ENCODE data around the gene TRPV4.

Gene TRPV4

DNA sequence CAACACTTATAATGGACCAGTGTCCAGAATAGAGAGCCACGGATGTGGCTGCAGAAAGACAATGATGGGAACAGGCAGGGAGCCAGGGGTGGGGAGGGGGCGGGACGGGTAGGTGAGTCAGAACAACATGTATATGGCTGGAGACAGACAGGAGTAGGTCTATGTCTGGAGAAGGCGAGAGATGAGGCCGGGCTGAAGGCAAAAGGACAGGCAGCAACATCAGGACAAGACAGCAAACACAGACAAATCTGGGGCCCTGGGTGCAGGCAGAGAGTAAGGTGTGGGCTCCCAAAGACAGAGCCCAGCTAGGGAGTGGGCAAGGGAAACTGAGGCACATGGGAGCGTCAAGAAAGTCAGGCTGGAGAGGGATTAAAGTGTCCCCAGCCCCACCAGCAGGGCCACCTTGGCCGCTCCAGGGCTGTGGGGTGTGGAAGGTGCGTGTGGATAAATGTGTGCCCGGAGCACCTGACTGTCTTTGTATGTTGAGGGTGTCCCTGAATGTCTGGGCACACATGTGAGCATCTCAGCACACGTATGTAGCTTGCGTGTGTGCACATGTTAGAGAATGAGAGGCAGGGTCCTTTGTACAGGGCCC, 75.4 kb downstream of the TRPV4 start:
- no peak for TF ChIP-seq CTCF (IDR thresholded peaks at IDR 0.05; ENCODE audit: insufficient read depth, low read length, poor library complexity, severe bottlenecking)
- DNase-seq (ENCODE audit: extremely low read depth, insufficient read length) = no peak
- Histone ChIP-seq H3K4me3 (replicated peaks; ENCODE audit: low read depth, low read length) (no peak overlapping the region), H3K27me3 (replicated peaks; ENCODE audit: control insufficient read depth, insufficient read depth, low read length) (peaks cover 2% of the 10 kb centered on the region), H3K36me3 (ENCODE audit: control insufficient read depth, insufficient read depth, low read length) (no peaks in the 10 kb centered on the region)

DNA sequence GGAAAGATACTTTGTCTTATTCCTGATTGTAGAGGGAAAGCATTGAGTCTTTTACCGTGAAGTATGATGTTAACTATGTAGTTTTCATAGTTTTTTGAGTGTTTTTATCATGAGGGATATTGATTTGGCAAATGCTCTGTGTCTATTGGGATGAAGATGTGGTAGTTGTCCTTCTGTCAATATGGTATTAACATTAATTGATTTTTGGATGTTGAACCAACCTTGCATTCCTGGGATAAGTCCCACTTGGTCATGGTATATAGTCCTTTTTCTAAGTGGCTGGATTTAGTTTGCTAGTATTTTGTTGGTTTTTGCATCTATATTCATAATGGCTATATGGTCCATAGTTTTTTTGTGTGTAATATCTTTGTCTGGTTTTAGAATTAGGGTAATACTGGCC, 76.7 kb downstream of the TRPV4 start:
- Histone ChIP-seq H3K27me3 (replicated peaks; ENCODE audit: control insufficient read depth, insufficient read depth, low read length) (peaks cover 2% of the 10 kb centered on the region), H3K4me3 (replicated peaks; ENCODE audit: low read depth, low read length) (no peak overlapping the region), H3K36me3 (ENCODE audit: control insufficient read depth, insufficient read depth, low read length) (no peaks in the 10 kb centered on the region)
- TF ChIP-seq CTCF (IDR thresholded peaks at IDR 0.05; ENCODE audit: insufficient read depth, low read length, poor library complexity, severe bottlenecking) = no peak
- DNase-seq (ENCODE audit: extremely low read depth, insufficient read length) = no peak

DNA sequence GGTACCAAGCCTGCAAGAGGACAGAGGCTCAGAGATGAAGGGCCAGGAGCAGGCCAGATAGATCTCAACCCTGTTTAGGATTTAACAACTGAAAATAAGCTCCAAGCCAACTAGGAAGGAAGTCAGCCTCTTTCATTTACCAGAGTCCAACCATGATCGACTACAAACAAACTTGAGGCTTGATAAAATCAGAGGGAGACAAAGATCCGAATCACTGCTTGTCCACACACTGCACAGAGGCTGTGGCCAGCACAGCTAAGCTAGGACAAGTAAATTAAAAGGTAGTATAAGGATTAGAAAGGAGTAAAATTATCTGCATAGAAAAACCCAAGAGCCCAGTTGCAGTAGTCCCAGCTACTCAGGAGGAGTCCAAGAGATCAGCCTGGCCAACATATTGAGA, 79.2 kb downstream of the TRPV4 start:
- no peak overlapping the region for H3K4me3 ChIP-seq (replicated peaks; ENCODE audit: low read depth, low read length)
- TF ChIP-seq CTCF (IDR thresholded peaks at IDR 0.05; ENCODE audit: insufficient read depth, low read length, poor library complexity, severe bottlenecking) = no peak

GRCh38 chr12:109753054-109753401, 80.2 kb downstream of the TRPV4 start:
- DNase-seq (ENCODE audit: extremely low read depth, insufficient read length) = no peak
- H3K27me3 ChIP-seq (replicated peaks; ENCODE audit: control insufficient read depth, insufficient read depth, low read length) = peaks cover 2% of the 10 kb centered on the region
- H3K4me3 ChIP-seq (replicated peaks; ENCODE audit: low read depth, low read length) = no peak overlapping the region
- no peaks in the 10 kb centered on the region for H3K36me3 ChIP-seq (ENCODE audit: control insufficient read depth, insufficient read depth, low read length)
- TF ChIP-seq CTCF (IDR thresholded peaks at IDR 0.05; ENCODE audit: insufficient read depth, low read length, poor library complexity, severe bottlenecking) = no peak

More for the DNA sequence above, 79.2 kb downstream of the TRPV4 start:
- Histone ChIP-seq H3K27me3 (replicated peaks; ENCODE audit: control insufficient read depth, insufficient read depth, low read length) (peaks cover 2% of the 10 kb centered on the region), H3K36me3 (ENCODE audit: control insufficient read depth, insufficient read depth, low read length) (no peaks in the 10 kb centered on the region)
- DNase-seq (ENCODE audit: extremely low read depth, insufficient read length) = no peak

GRCh38 chr12:109752117-109753053, 80.8 kb downstream of the TRPV4 start:
- no peak for DNase-seq (ENCODE audit: extremely low read depth, insufficient read length)
- peaks cover 2% of the 10 kb centered on the region for H3K27me3 ChIP-seq (replicated peaks; ENCODE audit: control insufficient read depth, insufficient read depth, low read length)
- no peak for TF ChIP-seq CTCF (IDR thresholded peaks at IDR 0.05; ENCODE audit: insufficient read depth, low read length, poor library complexity, severe bottlenecking)
- H3K4me3 ChIP-seq (replicated peaks; ENCODE audit: low read depth, low read length) = no peak overlapping the region
- H3K36me3 ChIP-seq (ENCODE audit: control insufficient read depth, insufficient read depth, low read length) = no peaks in the 10 kb centered on the region

Data from GM06990 (cell line).